SK-N-SH treated with all-trans-retinoic acid at 6 μM for 48 hours (cell line): ENCODE measurements around the gene LRRC8C.
"Not testable (repeated sequence)": the region's sequence is repeated elsewhere in the genome, so short reads cannot be mapped to it uniquely, and the experiment has no call there.

ENCODE experiments used
- ATAC-seq: fragments of 200-7000 bp; cut with Tn5 transposase; 3 replicates; pipeline ENCODE4 v1.9.1; 2020; ENCODE audit warnings: mild to moderate bottlenecking, moderate library complexity
- ARNTL ChIP-seq: fragments of 450-650 bp; formaldehyde crosslinking; IDR thresholded peaks from 2 replicates; pipeline ENCODE4 v1.5.0; 2020; ENCODE audit warnings: low read depth, mild to moderate bottlenecking, moderate library complexity, borderline replicate concordance
- BACH2 ChIP-seq: fragments of 250-450 bp; sonication (Bioruptor Pico); IDR thresholded peaks from 2 replicates; pipeline ENCODE4 v1.9.0; 2021; ENCODE audit warnings: mild to moderate bottlenecking, borderline replicate concordance
- CSDC2 ChIP-seq: fragments of 250-450 bp; sonication (Bioruptor Pico); IDR thresholded peaks from 2 replicates; pipeline ENCODE4 v1.5.0; 2020; ENCODE audit warnings: mild to moderate bottlenecking, moderate library complexity
- GLIS3 ChIP-seq: fragments of 250-450 bp; sonication (Bioruptor Pico); IDR thresholded peaks from 2 replicates; pipeline ENCODE4 v1.5.0; 2020; ENCODE audit warnings: mild to moderate bottlenecking, moderate library complexity
- ISL1 ChIP-seq: fragments of 250-450 bp; sonication (Bioruptor Pico); IDR thresholded peaks from 2 replicates; pipeline ENCODE4 v2.1.2; 2022; ENCODE audit warnings: mild to moderate bottlenecking, moderate library complexity
- OSR1 ChIP-seq: fragments of 250-450 bp; sonication (Bioruptor Pico); IDR thresholded peaks from 2 replicates; pipeline ENCODE4 v1.8.0; 2022; ENCODE audit warnings: moderate library complexity, mild to moderate bottlenecking, inconsistent platforms
- PATZ1 ChIP-seq: fragments of 250-450 bp; sonication (Bioruptor Pico); IDR thresholded peaks from 2 replicates; pipeline ENCODE4 v1.8.0; 2020; ENCODE audit warnings: mild to moderate bottlenecking, moderate library complexity, borderline replicate concordance
- POU6F1 ChIP-seq: fragments of 250-450 bp; sonication (Bioruptor Pico); IDR thresholded peaks from 2 replicates; pipeline ENCODE4 v1.8.0; 2021; ENCODE audit warnings: low read depth, mild to moderate bottlenecking, moderate library complexity, borderline replicate concordance
- PPARA ChIP-seq: fragments of 250-450 bp; sonication (Bioruptor Pico); IDR thresholded peaks from 2 replicates; pipeline ENCODE4 v1.5.0; 2020; ENCODE audit warnings: mild to moderate bottlenecking, borderline replicate concordance
- RARB ChIP-seq: fragments of 250-450 bp; sonication (Bioruptor Pico); IDR thresholded peaks from 2 replicates; pipeline ENCODE4 v1.8.0; 2021; ENCODE audit warnings: mild to moderate bottlenecking, moderate library complexity
- SNAI2 ChIP-seq: fragments of 250-450 bp; sonication (Bioruptor Pico); IDR thresholded peaks from 2 replicates; pipeline ENCODE4 v1.5.0; 2020; ENCODE audit warnings: mild to moderate bottlenecking, moderate library complexity
- TCF4 ChIP-seq: fragments of 250-450 bp; sonication (Bioruptor Pico); IDR thresholded peaks from 2 replicates; pipeline ENCODE4 v1.8.0; 2021; ENCODE audit warnings: mild to moderate bottlenecking, moderate library complexity, borderline replicate concordance
- TOX ChIP-seq: fragments of 250-450 bp; sonication (Bioruptor Pico); IDR thresholded peaks from 2 replicates; pipeline ENCODE4 v1.8.0; 2021; ENCODE audit warnings: mild to moderate bottlenecking, moderate library complexity, borderline replicate concordance
- ZC3H10 ChIP-seq: fragments of 250-450 bp; sonication (Bioruptor Pico); IDR thresholded peaks from 2 replicates; pipeline ENCODE4 v1.5.1; 2021; ENCODE audit warnings: mild to moderate bottlenecking, moderate library complexity
- ZFP3 ChIP-seq: fragments of 250-450 bp; sonication (Bioruptor Pico); IDR thresholded peaks from 2 replicates; pipeline ENCODE4 v1.5.0; 2020; ENCODE audit warnings: mild to moderate bottlenecking, moderate library complexity
- ZFP30 ChIP-seq: fragments of 450-650 bp; formaldehyde crosslinking; IDR thresholded peaks from 2 replicates; pipeline ENCODE4 v1.5.0; 2022; ENCODE audit warnings: mild to moderate bottlenecking, moderate library complexity
- ZNF565 ChIP-seq: fragments of 450-650 bp; formaldehyde crosslinking; conservative IDR thresholded peaks from 2 replicates; pipeline ENCODE4 v1.5.0; 2020; ENCODE audit warnings: low read depth, mild to moderate bottlenecking, moderate library complexity
- ZNF70 ChIP-seq: fragments of 450-650 bp; formaldehyde crosslinking; IDR thresholded peaks from 2 replicates; pipeline ENCODE4 v1.5.0; 2020; ENCODE audit warnings: mild to moderate bottlenecking, moderate library complexity
- ZNF8 ChIP-seq: fragments of 450-650 bp; formaldehyde crosslinking; IDR thresholded peaks from 2 replicates; pipeline ENCODE4 v1.5.0; 2020; ENCODE audit warnings: mild to moderate bottlenecking, moderate library complexity
- TF ChIP-seq, protein P1 (sequence below): fragments of 250-450 bp; sonication (Bioruptor Pico); IDR thresholded peaks from 2 replicates; pipeline ENCODE4 v1.5.1; 2020; ENCODE audit warnings: low read depth, mild to moderate bottlenecking, moderate library complexity
- TF ChIP-seq, protein P2 (sequence below): fragments of 250-450 bp; sonication (Bioruptor Pico); IDR thresholded peaks from 2 replicates; pipeline ENCODE4 v1.5.0; 2020; ENCODE audit warnings: mild to moderate bottlenecking, moderate library complexity

The LRRC8C gene

GRCh38 chr1:89703469-89703868, 70.5 kb downstream of the LRRC8C start:
- ATAC-seq, result no peak
- no peak for TF ChIP-seq ZNF70 (CRISPR knock-in tag)
- TF ChIP-seq BACH2, result no peak
- TF ChIP-seq, protein P1, sequence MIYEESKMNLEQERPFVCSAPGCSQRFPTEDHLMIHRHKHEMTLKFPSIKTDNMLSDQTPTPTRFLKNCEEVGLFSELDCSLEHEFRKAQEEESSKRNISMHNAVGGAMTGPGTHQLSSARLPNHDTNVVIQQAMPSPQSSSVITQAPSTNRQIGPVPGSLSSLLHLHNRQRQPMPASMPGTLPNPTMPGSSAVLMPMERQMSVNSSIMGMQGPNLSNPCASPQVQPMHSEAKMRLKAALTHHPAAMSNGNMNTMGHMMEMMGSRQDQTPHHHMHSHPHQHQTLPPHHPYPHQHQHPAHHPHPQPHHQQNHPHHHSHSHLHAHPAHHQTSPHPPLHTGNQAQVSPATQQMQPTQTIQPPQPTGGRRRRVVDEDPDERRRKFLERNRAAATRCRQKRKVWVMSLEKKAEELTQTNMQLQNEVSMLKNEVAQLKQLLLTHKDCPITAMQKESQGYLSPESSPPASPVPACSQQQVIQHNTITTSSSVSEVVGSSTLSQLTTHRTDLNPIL (CRISPR knock-in tag), result no peak
- no peak for TF ChIP-seq TCF4 (CRISPR knock-in tag)
- TF ChIP-seq ZNF565 (CRISPR knock-in tag), result no peak
- TF ChIP-seq PATZ1 (CRISPR knock-in tag), result no peak
- no peak for TF ChIP-seq SNAI2 (CRISPR knock-in tag)
- no peak for TF ChIP-seq PPARA (CRISPR knock-in tag)
- TF ChIP-seq, protein P2, sequence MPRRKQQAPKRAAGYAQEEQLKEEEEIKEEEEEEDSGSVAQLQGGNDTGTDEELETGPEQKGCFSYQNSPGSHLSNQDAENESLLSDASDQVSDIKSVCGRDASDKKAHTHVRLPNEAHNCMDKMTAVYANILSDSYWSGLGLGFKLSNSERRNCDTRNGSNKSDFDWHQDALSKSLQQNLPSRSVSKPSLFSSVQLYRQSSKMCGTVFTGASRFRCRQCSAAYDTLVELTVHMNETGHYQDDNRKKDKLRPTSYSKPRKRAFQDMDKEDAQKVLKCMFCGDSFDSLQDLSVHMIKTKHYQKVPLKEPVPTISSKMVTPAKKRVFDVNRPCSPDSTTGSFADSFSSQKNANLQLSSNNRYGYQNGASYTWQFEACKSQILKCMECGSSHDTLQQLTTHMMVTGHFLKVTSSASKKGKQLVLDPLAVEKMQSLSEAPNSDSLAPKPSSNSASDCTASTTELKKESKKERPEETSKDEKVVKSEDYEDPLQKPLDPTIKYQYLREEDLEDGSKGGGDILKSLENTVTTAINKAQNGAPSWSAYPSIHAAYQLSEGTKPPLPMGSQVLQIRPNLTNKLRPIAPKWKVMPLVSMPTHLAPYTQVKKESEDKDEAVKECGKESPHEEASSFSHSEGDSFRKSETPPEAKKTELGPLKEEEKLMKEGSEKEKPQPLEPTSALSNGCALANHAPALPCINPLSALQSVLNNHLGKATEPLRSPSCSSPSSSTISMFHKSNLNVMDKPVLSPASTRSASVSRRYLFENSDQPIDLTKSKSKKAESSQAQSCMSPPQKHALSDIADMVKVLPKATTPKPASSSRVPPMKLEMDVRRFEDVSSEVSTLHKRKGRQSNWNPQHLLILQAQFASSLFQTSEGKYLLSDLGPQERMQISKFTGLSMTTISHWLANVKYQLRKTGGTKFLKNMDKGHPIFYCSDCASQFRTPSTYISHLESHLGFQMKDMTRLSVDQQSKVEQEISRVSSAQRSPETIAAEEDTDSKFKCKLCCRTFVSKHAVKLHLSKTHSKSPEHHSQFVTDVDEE (CRISPR knock-in tag), result no peak
- TF ChIP-seq OSR1 (CRISPR knock-in tag), result no peak
- no peak for TF ChIP-seq ARNTL (CRISPR knock-in tag)
- no peak for TF ChIP-seq GLIS3 (CRISPR knock-in tag)
- no peak for TF ChIP-seq POU6F1 (CRISPR knock-in tag)
- TF ChIP-seq ZFP3, result no peak
- TF ChIP-seq ZFP30 (CRISPR knock-in tag), result no peak

- TF ChIP-seq ZNF565 (CRISPR knock-in tag) (no peak), TOX (no peak), ZNF8 (CRISPR knock-in tag) (no peak), CSDC2 (no peak), RARB (CRISPR knock-in tag) (no peak), ZFP30 (CRISPR knock-in tag) (no peak), ZNF70 (CRISPR knock-in tag) (no peak), ISL1 (CRISPR knock-in tag) (no peak), BACH2 (no peak), SNAI2 (CRISPR knock-in tag) (no peak), POU6F1 (CRISPR knock-in tag) (no peak), GLIS3 (CRISPR knock-in tag) (no peak), ZFP3 (no peak), ZC3H10 (no peak), TCF4 (CRISPR knock-in tag) (no peak), ARNTL (CRISPR knock-in tag) (no peak)
- no peak for ATAC-seq
Observed at GRCh38 chr1:89704014-89704413, 71.1 kb downstream of the LRRC8C start.

DNA sequence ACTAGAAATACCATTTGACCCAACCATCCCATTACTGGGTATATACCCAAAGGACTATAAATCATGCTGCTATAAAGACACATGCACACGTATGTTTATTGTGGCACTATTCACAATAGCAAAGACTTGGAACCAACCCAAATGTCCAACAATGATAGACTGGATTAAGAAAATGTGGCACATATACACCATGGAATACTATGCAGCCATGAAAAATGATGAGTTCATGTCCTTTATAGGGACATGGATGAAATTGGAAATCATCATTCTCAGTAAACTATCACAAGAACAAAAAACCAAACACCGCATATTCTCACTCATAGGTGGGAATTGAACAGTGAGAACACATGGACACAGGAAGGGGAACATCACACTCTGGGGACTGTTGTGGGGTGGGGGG, 72.0 kb downstream of the LRRC8C start:
- ATAC-seq, result not testable (repeated sequence)
